Caki2 (cell line): ENCODE measurements around the gene SPIRE1. TPM values are rescaled to one million over a fixed set of nuclear protein-coding genes. Genes with fewer than 3 reads are reported as not detected.
"Not testable (repeated sequence)": the region's sequence is repeated elsewhere in the genome, so short reads cannot be mapped to it uniquely, and the experiment has no call there.

ENCODE experiments used
- DNase-seq: peaks from one replicate; pipeline ENCODE4 v3.0.0-alpha.2; 2015; ENCODE audit warnings: low read depth
- in situ Hi-C: cut with HindIII; loops from 2 replicates; pipeline ENCODE4 v1.10.0; 2016; ENCODE audit warnings: low sequenced_read_pairs, low pct_unique_long_range_greater_than_20kb, mixed read lengths
- total RNA-seq: library from RNA; depleted of rRNA; stranded (reverse); fragments of >200 nt; shearing (Covaris generic); gene quantifications from 2 replicates; pipeline ENCODE4 v1.2.3, GENCODE V29; 2014; ENCODE audit warnings: low replicate concordance; rRNA removed

SPIRE1 gene
- total RNA-seq, 1 experiment from 2014 or later, result 40.2 TPM

- DNase-seq, result no peak
- in situ Hi-C loops, result no loop called here
Observed at GRCh38 chr18:12416098-12416729, 241.7 kb downstream of the SPIRE1 start.

GRCh38 chr18:12411456-12411855 is 246.5 kb downstream of the SPIRE1 start:
- in situ Hi-C loops, result no loop called here
- DNase-seq, result no peak

DNA sequence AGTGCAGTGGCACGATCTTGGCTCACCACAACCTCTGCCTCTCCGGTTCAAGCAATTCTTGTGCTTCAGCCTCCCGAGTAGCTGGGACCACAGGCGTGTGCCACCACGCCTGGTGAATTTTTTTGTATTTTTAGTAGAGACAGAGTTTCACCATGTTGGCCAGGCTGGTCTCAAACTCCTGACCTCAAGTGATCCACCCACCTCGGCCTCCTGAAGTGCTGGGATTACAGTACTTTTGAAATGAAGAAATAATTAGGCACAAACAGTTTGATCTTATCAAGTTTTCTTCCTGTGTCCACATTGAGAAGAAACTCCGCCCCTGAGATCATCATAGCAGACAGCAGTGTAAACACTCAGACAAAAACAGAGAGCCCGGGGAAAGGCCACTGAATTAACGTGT is 247.2 kb downstream of the SPIRE1 start:
- in situ Hi-C loops, result not testable (repeated sequence)

DNA sequence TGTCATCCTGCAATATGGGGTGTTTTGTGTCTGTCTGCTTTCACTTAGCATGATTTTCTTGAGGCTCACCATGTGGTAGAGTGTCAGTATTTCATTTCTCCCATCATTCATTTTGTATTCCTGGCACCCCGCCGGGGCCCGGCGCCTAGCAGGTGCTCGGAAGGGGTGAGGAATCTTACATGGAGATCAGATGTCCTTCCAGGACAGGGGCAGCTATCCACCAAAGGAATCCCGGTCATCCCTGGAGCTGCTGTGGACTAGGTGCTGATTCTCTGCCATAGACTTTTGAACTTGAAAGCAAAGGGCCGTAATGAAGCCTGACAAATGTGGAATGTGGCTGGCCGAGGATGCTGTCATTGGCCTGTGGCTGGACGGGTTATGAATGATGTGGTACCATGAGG is 247.8 kb downstream of the SPIRE1 start:
- DNase-seq, result no peak
- in situ Hi-C loops, result no loop called here

More for the DNA sequence above, 247.2 kb downstream of the SPIRE1 start:
- DNase-seq, result not testable (repeated sequence)

DNA sequence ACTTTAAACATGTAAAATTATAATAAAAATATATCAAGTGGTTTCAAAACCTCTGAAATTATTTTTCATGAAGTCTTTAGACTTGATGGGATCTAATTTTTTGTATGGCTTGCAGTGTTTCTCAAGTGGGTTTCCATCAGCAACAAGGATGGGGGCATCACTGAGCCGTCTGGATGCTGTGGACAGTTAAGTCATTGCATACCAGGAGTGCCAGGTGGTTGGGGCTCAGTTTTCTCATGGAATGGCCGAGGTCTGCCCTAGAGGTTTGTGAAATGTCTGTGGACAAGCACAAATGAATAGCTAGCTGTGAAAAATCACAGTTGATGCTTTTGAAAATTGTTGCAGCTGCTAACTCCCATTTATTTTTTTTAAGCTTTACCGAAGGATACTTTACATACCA is 248.4 kb downstream of the SPIRE1 start:
- in situ Hi-C loops, result no loop called here

GRCh38 chr18:12408247-12408869 is 249.5 kb downstream of the SPIRE1 start:
- in situ Hi-C loops, result no loop called here
- peak; percentile 30 for DNase-seq

More for the DNA sequence above, 248.4 kb downstream of the SPIRE1 start:
- DNase-seq, result no peak

DNA sequence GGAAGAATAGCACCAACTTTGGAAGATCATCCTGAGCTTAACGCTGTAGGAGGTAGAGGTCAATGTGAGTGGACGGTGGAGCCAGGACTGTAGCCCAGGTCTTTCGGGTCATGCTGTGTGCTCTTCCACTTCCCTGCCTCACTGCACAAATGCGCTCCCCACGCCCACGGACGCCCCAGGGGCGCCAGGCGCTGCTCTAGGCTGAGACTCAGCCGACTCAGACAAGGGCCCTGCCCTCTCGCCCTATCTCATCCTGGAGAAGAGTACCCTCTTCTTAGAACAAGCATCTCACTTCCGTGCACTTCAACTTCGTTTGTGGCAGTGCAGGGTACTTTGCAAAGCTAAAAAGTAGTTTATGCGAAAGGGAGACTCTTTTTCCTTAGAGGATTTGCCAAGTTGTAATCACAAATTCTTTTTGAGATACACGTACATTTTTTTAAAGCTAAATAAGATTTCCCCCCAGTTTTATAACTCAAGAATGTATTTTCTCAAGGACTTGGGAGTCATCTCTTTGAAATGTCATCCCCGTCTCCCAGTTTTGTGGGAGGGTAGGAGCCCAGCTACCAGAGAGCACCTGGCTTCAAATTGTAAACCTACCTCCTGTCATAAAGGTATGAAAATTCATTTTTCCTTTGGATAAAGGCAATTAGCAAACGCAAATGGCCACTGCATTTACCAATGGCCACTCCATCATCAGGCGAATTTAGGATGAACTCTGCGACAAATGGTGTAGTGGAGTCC is 251.4 kb downstream of the SPIRE1 start:
- no peak for DNase-seq
- in situ Hi-C loops, result no loop called here

- DNase-seq, result no peak
- in situ Hi-C loops, result no loop called here
Observed at GRCh38 chr18:12405066-12405465, 252.8 kb downstream of the SPIRE1 start.

- DNase-seq, result peak; percentile 86
- in situ Hi-C loops, result no loop called here
Observed at GRCh38 chr18:12403601-12404506, 254.1 kb downstream of the SPIRE1 start.

- no peak for DNase-seq
- in situ Hi-C loops, result no loop called here
Observed at GRCh38 chr18:12401881-12402280, 256.0 kb downstream of the SPIRE1 start.

DNA sequence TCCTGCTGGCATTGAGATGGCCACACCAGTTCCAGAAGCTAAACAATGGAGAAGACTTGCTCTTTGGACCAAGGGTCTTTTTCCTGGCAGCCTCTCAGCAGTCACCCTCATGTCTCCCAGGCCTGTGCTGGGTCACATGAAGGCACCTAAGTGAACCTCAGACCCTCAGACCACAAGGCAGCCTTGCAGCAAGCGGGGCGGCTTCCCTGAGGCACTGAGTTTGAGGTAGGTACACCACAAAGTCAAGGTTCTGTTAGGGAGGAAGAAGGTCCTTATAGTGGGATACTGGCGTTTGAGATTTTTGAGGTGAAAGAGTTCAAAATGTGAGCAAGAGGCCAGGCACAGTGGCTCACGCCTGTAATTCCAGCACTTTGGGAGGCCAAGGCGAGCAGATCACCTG is 258.7 kb downstream of the SPIRE1 start:
- in situ Hi-C loops, result no loop called here
- no peak for DNase-seq

- in situ Hi-C loops, result no loop called here
- no peak for DNase-seq
Observed at GRCh38 chr18:12398625-12399024, 259.3 kb downstream of the SPIRE1 start.

GRCh38 chr18:12397793-12398192 is 260.1 kb downstream of the SPIRE1 start:
- in situ Hi-C loops, result no loop called here
- no peak for DNase-seq

DNA sequence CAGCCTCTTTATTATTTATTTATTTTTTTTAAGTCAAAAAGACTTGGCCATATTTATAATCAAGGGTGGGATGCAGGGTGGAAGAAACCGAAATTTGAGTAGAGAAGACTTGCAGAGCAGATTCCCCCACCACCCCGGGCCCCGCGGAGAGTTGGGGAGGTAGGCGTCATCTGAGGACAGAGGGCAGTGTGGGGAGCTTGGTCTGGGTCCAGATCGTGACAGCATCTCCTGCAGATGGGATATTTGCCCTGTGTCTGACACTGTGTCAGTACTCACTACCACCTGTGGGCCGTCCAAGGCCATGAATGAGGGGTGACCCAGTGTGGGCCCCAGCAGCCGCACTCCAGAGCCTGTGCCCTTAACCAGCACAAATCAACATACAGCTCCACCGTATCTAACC is 260.7 kb downstream of the SPIRE1 start:
- DNase-seq, result no peak
- in situ Hi-C loops, result no loop called here

Other genes with a start within 250 kb of the SPIRE1 start
- gene CEP76, start 44.6 kb upstream of the SPIRE1 start, total RNA-seq, result 21.5 and 22.4 TPM in 2 replicates
- 97.2 and 115 TPM in 2 replicates for gene PSMG2, start 44.9 kb upstream of the SPIRE1 start, total RNA-seq
- 14.4 and 26.2 TPM in 2 replicates for gene PTPN2, start 226.1 kb upstream of the SPIRE1 start, total RNA-seq